PC-3 (cell line): Measurements from ENCODE around the gene ZNF423. TPM values are rescaled to one million over a fixed set of nuclear protein-coding genes. Genes with fewer than 3 reads are reported as not detected.

Experiments
- ATAC-seq: fragments of 200-7000 bp; cut with Tn5 transposase; 2 replicates; pipeline ENCODE4 v1.9.1; 2020; ENCODE audit warnings: mild to moderate bottlenecking, moderate library complexity
- BruUV-seq: library from RNA; stranded (reverse); fragments of 400-500 nt; replicated peaks from 2 replicates; lab custom pipeline; 2021; lab: Mats Ljungman, UMichigan
- CTCF ChIA-PET: fragments of 300-600 bp; sonication (Branson Sonifier 250); formaldehyde crosslinking; loops from one replicate; lab custom pipeline; 2022; ENCODE audit warnings: antibody characterized with exemption; lab: Charles Lee
- POLR2A ChIA-PET: fragments of 300-600 bp; sonication (Branson Sonifier 250); formaldehyde crosslinking; loops from one replicate; lab custom pipeline; 2022; ENCODE audit warnings: antibody characterized with exemption; ENCODE audit not compliant: unreplicated experiment; lab: Charles Lee
- DNase-seq: peaks from one replicate; pipeline ENCODE4 v3.0.0-alpha.2; 2015
- H2AFZ ChIP-seq: fragments of 300-600 bp; sonication (generic); 2 replicates; pipeline ENCODE4 v1.6.0; 2016; ENCODE audit warnings: antibody characterized with exemption, low read length
- H3F3A ChIP-seq: fragments of 300-600 bp; sonication (generic); one replicate; pipeline ENCODE4 v1.6.0; 2017; ENCODE audit warnings: antibody characterized with exemption, low read length, control low read depth, mild to moderate bottlenecking; ENCODE audit not compliant: unreplicated experiment
- H3K27ac ChIP-seq: fragments of 300-600 bp; sonication (generic); 2 replicates; pipeline ENCODE4 v1.5.1; 2016; ENCODE audit warnings: mild to moderate bottlenecking, low read length
- H3K27me3 ChIP-seq: fragments of 300-600 bp; sonication (generic); 2 replicates; pipeline ENCODE4 v1.6.1; 2016; ENCODE audit warnings: low read length, mixed read lengths
- H3K36me3 ChIP-seq: fragments of 300-600 bp; sonication (generic); 2 replicates; pipeline ENCODE4 v1.6.1; 2016; ENCODE audit warnings: low read depth, mixed run types, low read length, mixed read lengths
- H3K4me1 ChIP-seq: fragments of 300-600 bp; sonication (generic); 2 replicates; pipeline ENCODE4 v1.5.1; 2016; ENCODE audit warnings: low read length; ENCODE audit not compliant: insufficient read depth
- H3K4me2 ChIP-seq: fragments of 300-600 bp; sonication (generic); 2 replicates; pipeline ENCODE4 v1.6.0; 2016; ENCODE audit warnings: low read length
- H3K4me3 ChIP-seq: fragments of 300-600 bp; sonication (generic); 2 replicates; pipeline ENCODE4 v1.5.1; 2016; ENCODE audit warnings: mild to moderate bottlenecking, low read length, mixed read lengths
- H3K79me2 ChIP-seq: fragments of 300-600 bp; sonication (generic); 2 replicates; pipeline ENCODE4 v1.6.1; 2017; ENCODE audit warnings: low read length, mixed read lengths
- H3K9ac ChIP-seq: fragments of 300-600 bp; sonication (generic); 2 replicates; pipeline ENCODE4 v1.6.0; 2016; ENCODE audit warnings: mild to moderate bottlenecking, low read length
- H3K9me2 ChIP-seq: fragments of 300-600 bp; sonication (generic); replicated peaks from 2 replicates; pipeline ENCODE4 v1.6.1; 2016; ENCODE audit warnings: mixed run types, low read length, mixed read lengths
- H3K9me3 ChIP-seq: fragments of 300-600 bp; sonication (generic); 2 replicates; pipeline ENCODE4 v1.6.1; 2016; ENCODE audit warnings: low read length, mixed read lengths
- H4K20me1 ChIP-seq: fragments of 300-600 bp; sonication (generic); 2 replicates; pipeline ENCODE4 v1.6.1; 2016; ENCODE audit warnings: low read length, mixed read lengths
- CTCF ChIP-seq: fragments of 300-600 bp; sonication (generic); conservative IDR thresholded peaks from 2 replicates; pipeline ENCODE4 v1.5.1; 2017; ENCODE audit warnings: antibody characterized with exemption, low read depth, mild to moderate bottlenecking, low read length
- EZH2 ChIP-seq: fragments of 300-600 bp; sonication (generic); IDR thresholded peaks from one replicate; pipeline ENCODE4 v1.6.1; 2017; ENCODE audit warnings: antibody characterized with exemption, mild to moderate bottlenecking, low read length; ENCODE audit not compliant: unreplicated experiment
- EZH2phosphoT487 ChIP-seq: fragments of 300-600 bp; sonication (generic); IDR thresholded peaks from 2 replicates; pipeline ENCODE4 v1.6.1; 2018; ENCODE audit warnings: mild to moderate bottlenecking, antibody characterized with exemption, low read length, borderline replicate concordance
- intact Hi-C: fragments of 100-400 bp; cut with micrococcal nuclease; formaldehyde crosslinking; loops from 2 replicates; pipeline ENCODE4 v1.9.0; 2023
- total RNA-seq: library from RNA; depleted of rRNA; stranded (reverse); fragments of >200 nt; gene quantifications from 2 replicates; pipeline ENCODE4 v1.2.3, GENCODE V29; 2014

The ZNF423 gene
- total RNA-seq, 1 experiment from 2014 or later = not detected

DNA sequence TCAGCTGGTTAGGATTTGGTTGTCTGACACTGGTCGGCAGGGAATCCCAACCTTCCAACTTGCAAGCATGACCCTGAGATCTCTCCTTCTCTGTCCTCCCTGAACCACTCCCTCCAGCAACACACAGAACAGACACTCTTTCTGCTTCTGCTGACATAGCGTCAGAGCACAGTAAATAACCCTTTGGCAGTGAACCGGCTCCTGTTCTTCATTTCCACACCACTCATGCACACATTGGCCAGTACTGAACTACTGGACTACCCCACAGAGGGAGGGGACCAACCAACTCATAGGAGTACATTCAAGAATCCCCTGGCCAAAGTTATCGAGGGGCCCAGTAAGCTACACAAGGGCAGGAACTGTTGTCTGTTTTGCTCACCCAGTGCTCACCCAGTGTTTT, 138.2 kb downstream of the ZNF423 start:
- Histone ChIP-seq H3K9ac (no peak overlapping the region), H3K4me3 (no peak overlapping the region), H3K9me2 (no peaks in the 10 kb centered on the region), H3K4me2 (no peak overlapping the region), H3K27me3 (no peaks in the 10 kb centered on the region), H3K4me1 (no peaks in the 10 kb centered on the region), H3K9me3 (no peaks in the 10 kb centered on the region), H3F3A (no peaks in the 10 kb centered on the region), H3K36me3 (no peaks in the 10 kb centered on the region), H3K27ac (no peak overlapping the region), H2AFZ (no peak overlapping the region), H4K20me1 (no peaks in the 10 kb centered on the region), H3K79me2 (no peaks in the 10 kb centered on the region)
- ATAC-seq (no peak), DNase-seq (no peak)
- no TSS peak for BruUV-seq
- ChIA-PET CTCF (no interaction called here), POLR2A (no interaction called here)
- TF ChIP-seq CTCF (no peak), EZH2phosphoT487 (no peak), EZH2 (no peak)
- intact Hi-C loops = no loop called here

GRCh38 chr16:49716339-49716934, 139.5 kb downstream of the ZNF423 start:
- DNase-seq (no peak), ATAC-seq (no peak)
- ChIA-PET CTCF (no interaction called here), POLR2A (no interaction called here)
- Histone ChIP-seq H3K4me1 (no peaks in the 10 kb centered on the region), H4K20me1 (no peaks in the 10 kb centered on the region), H2AFZ (no peak overlapping the region), H3K9ac (no peak overlapping the region), H3K27me3 (no peaks in the 10 kb centered on the region), H3K9me2 (no peaks in the 10 kb centered on the region), H3K9me3 (no peaks in the 10 kb centered on the region), H3K27ac (no peak overlapping the region), H3K79me2 (no peaks in the 10 kb centered on the region), H3K4me2 (no peak overlapping the region), H3K4me3 (no peak overlapping the region), H3F3A (no peaks in the 10 kb centered on the region), H3K36me3 (no peaks in the 10 kb centered on the region)
- intact Hi-C loops = no loop called here
- BruUV-seq = no TSS peak
- TF ChIP-seq EZH2 = no peak
- no peak for TF ChIP-seq EZH2phosphoT487
- no peak for TF ChIP-seq CTCF

GRCh38 chr16:49713770-49714169, 142.1 kb downstream of the ZNF423 start:
- H3F3A ChIP-seq = no peaks in the 10 kb centered on the region
- no peak overlapping the region for H3K9ac ChIP-seq
- no peak for TF ChIP-seq EZH2
- no peak overlapping the region for H3K4me2 ChIP-seq
- no peak for DNase-seq
- H4K20me1 ChIP-seq = no peaks in the 10 kb centered on the region
- H3K4me3 ChIP-seq = no peak overlapping the region
- ChIA-PET CTCF (no interaction called here), POLR2A (no interaction called here)
- H2AFZ ChIP-seq = no peak overlapping the region
- no TSS peak for BruUV-seq
- H3K79me2 ChIP-seq = no peaks in the 10 kb centered on the region
- peaks cover 20% of the 10 kb centered on the region for H3K27me3 ChIP-seq
- no peaks in the 10 kb centered on the region for H3K9me3 ChIP-seq
- H3K27ac ChIP-seq = no peak overlapping the region
- no peak for ATAC-seq
- H3K4me1 ChIP-seq = no peaks in the 10 kb centered on the region
- intact Hi-C loops = no loop called here
- no peaks in the 10 kb centered on the region for H3K36me3 ChIP-seq
- H3K9me2 ChIP-seq = no peaks in the 10 kb centered on the region
